Activated T-helper 17 cell treated with anti-CD3 and anti-CD28 coated beads, Interleukin-2, amount 50 U/mL, for 72 hours (primary cell): ENCODE measurements around the gene PDE4C. TPM values are rescaled to one million over a fixed set of nuclear protein-coding genes. Genes with fewer than 3 reads are reported as not detected.

ENCODE experiments used
- ATAC-seq: fragments of 150-1000 bp; cut with Tn5 transposase; replicated peaks from 2 replicates; pipeline ENCODE4 v1.10.0; 2021; ENCODE audit warnings: mild to moderate bottlenecking, moderate library complexity
- H3K27ac Mint-ChIP-seq: one replicate; pipeline ENCODE4 v1.8.0; 2022; ENCODE audit warnings: mixed read lengths
- H3K27me3 Mint-ChIP-seq: one replicate; pipeline ENCODE4 v1.8.0; 2022; ENCODE audit warnings: mixed read lengths
- H3K36me3 Mint-ChIP-seq: one replicate; pipeline ENCODE4 v1.8.0; 2022; ENCODE audit warnings: low read depth, mild to moderate bottlenecking, mixed read lengths
- H3K4me1 Mint-ChIP-seq: one replicate; pipeline ENCODE4 v1.8.0; 2022; ENCODE audit warnings: mixed read lengths
- H3K4me3 Mint-ChIP-seq: one replicate; pipeline ENCODE4 v1.8.0; 2022; ENCODE audit warnings: mild to moderate bottlenecking, mixed read lengths
- H3K9me3 Mint-ChIP-seq: one replicate; pipeline ENCODE4 v1.8.0; 2022; ENCODE audit warnings: mixed read lengths
- total RNA-seq, 2 donors: library from RNA; stranded (reverse); gene quantifications; one replicate each; pipeline ENCODE4 v1.2.3, GENCODE V29; 2022

PDE4C gene
- total RNA-seq, 2 donors from 2014 or later: 0.95 to 1.4 TPM

DNA sequence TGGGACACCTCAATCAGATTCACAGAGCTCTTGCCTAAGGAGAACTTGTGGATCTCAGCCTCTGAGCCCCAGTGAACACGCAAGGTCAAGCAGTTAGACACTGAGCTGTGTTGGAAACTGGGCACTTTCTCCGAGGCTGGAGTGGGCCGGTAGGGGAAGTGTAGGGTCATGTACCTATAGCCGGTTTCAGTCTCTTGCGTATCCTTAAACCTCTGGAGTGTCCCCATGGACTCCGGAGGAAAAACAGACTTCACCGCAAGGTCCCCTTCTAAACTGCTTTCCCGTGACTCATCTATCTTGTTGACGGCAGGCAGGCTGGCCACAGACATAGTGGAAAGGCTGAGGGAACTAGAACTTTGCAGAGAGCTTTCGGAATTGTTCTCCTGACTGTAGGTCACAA is 36.7 kb upstream of the PDE4C start:
- H3K9me3 Mint-ChIP-seq: no peaks in the 10 kb centered on the region
- H3K27ac Mint-ChIP-seq: no peak overlapping the region
- no peak for ATAC-seq
- H3K27me3 Mint-ChIP-seq: no peaks in the 10 kb centered on the region
- no peaks in the 10 kb centered on the region for H3K4me1 Mint-ChIP-seq
- no peaks in the 10 kb centered on the region for H3K36me3 Mint-ChIP-seq
- no peak overlapping the region for H3K4me3 Mint-ChIP-seq

DNA sequence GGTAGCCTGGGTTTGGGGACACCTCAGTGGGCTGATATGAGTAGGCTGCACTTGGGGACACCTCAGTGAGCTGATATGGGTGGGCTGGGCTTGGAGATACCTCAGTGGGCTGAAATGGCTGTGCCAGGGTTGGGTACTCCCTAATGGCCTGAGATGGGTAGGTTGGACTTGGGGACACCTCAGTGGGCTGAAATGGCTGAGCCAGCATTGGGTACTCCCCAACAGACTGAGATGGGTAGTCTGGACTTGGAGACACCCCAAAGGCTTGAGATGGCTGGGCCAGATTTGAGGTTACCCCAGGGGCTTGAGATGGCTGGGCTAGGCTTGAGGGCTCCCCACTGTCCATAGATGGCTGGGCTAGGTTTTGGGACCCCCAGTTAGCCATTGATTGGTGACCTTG is 35.9 kb upstream of the PDE4C start:
- no peak overlapping the region for H3K27ac Mint-ChIP-seq
- no peaks in the 10 kb centered on the region for H3K9me3 Mint-ChIP-seq
- ATAC-seq: no peak
- no peaks in the 10 kb centered on the region for H3K36me3 Mint-ChIP-seq
- H3K4me3 Mint-ChIP-seq: no peak overlapping the region
- H3K4me1 Mint-ChIP-seq: no peaks in the 10 kb centered on the region
- no peaks in the 10 kb centered on the region for H3K27me3 Mint-ChIP-seq

DNA sequence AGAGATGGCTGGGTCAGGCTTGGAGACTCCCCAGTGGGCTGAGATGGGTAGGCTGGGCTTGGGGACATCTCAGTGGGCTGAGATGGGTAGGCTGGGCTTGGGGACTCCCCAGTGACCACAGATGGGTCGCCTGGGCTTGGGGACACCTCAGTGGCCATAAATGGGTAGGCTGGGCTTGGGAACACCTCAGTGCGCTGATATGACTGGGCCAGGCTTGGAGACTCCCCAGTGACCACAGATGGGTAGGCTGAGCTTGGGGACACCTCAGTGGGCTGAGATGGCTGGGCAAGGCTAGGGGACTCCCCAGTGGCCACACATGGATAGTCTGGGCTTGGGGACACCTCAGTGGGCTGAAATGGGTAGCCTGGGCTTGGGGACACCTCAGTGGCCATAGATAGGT is 35.2 kb upstream of the PDE4C start:
- Mint-ChIP-seq H3K27me3 (no peaks in the 10 kb centered on the region), H3K4me3 (no peak overlapping the region), H3K4me1 (no peaks in the 10 kb centered on the region), H3K36me3 (no peaks in the 10 kb centered on the region), H3K27ac (no peak overlapping the region), H3K9me3 (no peaks in the 10 kb centered on the region)
- ATAC-seq: no peak

DNA sequence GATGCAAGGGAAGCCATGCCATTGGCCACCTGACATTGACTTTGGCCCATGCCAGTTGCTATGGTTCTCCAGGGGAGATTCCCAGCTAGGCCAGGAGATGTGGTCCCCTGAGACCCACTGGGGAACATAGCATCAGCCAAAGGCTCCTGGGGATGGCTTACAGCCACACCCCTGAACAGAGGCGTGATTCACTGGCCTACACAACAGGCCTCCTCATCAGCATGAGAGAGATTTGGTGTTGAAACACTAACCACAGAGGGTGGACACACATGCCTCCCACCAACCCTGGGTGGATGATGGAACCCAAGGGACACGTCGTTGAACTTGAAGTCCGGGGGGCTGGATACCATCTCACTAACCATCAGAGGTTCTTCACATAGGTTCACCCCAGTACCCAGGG is 33.7 kb upstream of the PDE4C start:
- H3K9me3 Mint-ChIP-seq: no peaks in the 10 kb centered on the region
- H3K27me3 Mint-ChIP-seq: no peaks in the 10 kb centered on the region
- no peak overlapping the region for H3K27ac Mint-ChIP-seq
- H3K4me3 Mint-ChIP-seq: no peak overlapping the region
- no peaks in the 10 kb centered on the region for H3K4me1 Mint-ChIP-seq
- no peaks in the 10 kb centered on the region for H3K36me3 Mint-ChIP-seq
- ATAC-seq: no peak

DNA sequence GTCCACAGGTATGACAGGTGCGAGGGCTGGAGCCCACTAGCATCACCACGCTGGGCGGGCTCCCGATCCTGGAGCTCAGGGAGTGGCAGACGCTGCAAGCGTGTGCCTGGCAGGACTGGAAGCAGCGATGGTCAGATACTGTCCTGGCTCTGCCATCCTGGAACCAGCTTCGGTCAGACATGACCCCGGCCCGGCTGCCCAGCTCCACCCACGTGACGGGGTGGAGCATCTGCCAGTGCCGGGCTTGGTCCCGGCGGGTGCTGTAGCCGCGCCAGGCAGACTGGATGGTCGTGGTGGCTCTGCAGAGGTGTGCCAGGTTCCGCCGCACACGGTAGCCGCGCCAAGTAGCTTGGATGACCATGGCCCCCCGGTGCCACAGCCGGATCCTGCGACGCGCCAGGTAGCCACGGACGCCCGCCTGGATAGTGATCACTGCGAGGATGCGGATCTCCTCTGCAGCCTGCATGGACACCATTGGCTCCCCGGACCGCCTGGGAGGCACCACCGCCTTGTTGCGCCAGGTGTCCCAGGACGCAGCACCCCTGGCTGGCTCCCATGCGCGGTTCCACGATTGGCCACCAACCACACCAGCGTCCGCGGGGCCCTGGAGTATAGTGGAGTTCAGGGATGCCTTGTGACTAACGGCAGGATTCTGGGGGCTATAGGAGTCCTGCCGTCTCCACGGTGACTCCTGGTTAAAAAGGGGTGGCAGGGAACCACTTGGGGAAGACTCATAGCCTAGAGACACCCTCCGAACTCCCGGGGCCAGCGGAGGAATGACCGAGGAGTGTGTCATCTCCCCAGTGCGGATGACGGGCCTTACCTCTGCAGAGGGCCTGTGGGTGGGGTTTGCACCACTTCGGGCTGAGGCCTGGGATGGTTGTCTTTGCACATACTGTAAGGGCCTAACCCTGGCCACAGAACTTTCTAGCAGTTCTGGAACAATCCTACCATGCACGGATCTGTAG is 31.5 kb upstream of the PDE4C start:
- Mint-ChIP-seq H3K27me3 (peaks cover 3% of the 10 kb centered on the region), H3K4me1 (no peaks in the 10 kb centered on the region), H3K27ac (no peak overlapping the region), H3K4me3 (no peak overlapping the region), H3K36me3 (no peaks in the 10 kb centered on the region), H3K9me3 (no peaks in the 10 kb centered on the region)
- no peak for ATAC-seq

DNA sequence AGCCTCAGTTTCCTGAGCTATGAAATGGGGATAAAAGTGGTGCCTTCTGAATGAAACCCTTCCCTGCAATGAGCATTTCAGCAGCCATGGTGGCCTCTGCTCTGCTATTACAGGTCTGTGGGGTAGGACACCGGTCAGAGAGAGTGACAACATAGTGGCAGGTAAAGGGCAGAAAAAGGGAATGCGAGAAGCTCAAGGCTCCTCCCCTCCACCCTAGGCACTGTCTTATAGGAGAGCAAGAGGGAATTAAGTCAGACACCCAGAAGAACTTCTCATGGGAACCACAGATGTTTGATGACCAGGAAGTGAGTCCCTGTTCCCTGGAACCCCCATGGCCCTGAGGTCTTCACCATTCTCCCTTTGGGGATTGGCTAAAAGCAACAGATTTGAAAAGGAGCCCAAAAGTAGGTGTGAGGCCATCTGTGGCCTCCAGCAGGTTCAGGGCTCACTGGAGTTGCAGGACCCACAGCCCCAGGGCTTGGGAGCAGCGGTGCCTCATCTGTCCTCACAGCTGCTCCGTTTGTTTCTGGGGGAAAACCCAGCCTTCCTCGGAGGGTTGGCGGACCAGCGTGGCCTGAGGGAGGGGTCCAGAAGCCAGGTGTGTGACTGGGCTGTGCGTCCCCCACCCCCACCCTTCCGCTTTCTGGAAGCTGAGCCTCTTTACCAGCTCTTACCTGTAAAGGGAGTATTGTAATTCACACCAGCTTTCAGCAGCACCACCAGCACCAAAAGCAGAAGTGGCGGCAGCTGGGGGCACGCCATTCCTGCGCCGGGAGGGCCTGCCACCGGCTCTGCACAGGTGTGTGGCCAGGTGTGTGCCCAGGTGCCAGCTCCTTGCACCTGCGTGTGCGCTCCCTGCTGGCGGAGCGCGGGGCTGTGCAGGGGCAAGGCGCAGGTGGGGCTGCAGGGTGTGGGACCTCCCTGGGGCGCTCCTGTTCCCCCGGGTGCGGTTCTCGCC is 28.6 kb upstream of the PDE4C start:
- no peaks in the 10 kb centered on the region for H3K9me3 Mint-ChIP-seq
- peaks cover 6% of the 10 kb centered on the region for H3K27me3 Mint-ChIP-seq
- no peak overlapping the region for H3K4me3 Mint-ChIP-seq
- no peaks in the 10 kb centered on the region for H3K4me1 Mint-ChIP-seq
- no peaks in the 10 kb centered on the region for H3K36me3 Mint-ChIP-seq
- no peak overlapping the region for H3K27ac Mint-ChIP-seq
- ATAC-seq: no peak

DNA sequence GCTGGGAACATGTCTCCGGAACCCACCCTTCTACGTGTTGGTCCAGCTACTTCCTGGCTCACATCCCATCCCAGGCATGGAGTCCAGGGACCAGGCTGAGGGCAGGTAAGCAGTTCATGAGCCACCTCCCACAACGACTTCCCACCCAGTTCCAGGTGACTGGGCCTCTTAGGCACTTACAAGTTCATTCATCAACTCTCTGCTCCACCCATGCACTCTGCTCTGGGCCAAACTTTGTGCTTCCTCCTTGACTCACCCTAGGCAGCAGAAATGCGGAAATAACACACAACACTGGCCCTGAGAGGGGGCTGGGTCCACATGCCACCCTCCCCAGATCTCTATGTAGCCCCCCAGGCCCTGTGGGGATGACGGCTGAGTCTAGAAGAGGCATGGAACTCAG is 27.5 kb upstream of the PDE4C start:
- H3K9me3 Mint-ChIP-seq: no peaks in the 10 kb centered on the region
- no peak for ATAC-seq
- H3K27ac Mint-ChIP-seq: no peak overlapping the region
- no peaks in the 10 kb centered on the region for H3K4me1 Mint-ChIP-seq
- H3K36me3 Mint-ChIP-seq: no peaks in the 10 kb centered on the region
- H3K4me3 Mint-ChIP-seq: no peak overlapping the region
- peaks cover 6% of the 10 kb centered on the region for H3K27me3 Mint-ChIP-seq

DNA sequence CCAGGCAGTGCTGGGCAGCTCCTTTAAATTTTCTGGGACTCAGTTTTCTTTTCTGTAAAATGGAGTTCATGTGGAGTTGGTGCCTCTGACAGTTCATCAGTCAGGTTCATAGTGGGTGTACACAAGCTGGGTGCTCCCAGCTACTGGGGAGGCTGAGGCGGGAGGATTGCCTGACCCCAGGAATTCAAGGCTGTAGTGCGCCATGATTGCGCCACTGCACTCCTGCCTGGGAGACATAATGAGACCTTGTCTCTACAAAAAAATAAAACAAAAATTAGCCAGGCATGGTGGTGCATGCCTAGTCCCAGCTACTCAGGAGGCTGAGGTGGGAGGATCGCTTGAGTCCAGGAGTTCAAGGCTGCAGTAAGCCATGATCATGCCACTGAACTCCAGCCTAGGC is 26.9 kb upstream of the PDE4C start:
- Mint-ChIP-seq H3K4me1 (no peaks in the 10 kb centered on the region), H3K27ac (no peak overlapping the region), H3K36me3 (no peaks in the 10 kb centered on the region), H3K9me3 (no peaks in the 10 kb centered on the region), H3K4me3 (no peak overlapping the region), H3K27me3 (peaks cover 6% of the 10 kb centered on the region)
- ATAC-seq: no peak

DNA sequence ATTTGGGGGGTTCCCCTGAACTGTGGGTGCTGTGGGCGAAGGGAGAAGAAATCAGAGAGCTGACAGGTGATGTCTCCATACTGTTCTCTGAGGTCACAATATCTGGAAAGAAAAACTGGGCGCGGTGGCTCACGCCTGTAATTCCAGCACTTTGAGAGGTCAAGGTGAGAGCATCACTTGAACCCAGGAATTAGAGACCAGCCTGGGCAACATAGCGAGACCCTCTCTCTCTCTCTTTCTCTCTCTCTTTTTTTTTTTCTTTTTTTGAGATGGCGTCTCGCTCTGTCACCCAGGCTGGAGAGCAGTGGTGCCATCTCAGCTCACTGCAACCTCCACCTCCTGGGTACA is 26.1 kb upstream of the PDE4C start:
- H3K9me3 Mint-ChIP-seq: no peaks in the 10 kb centered on the region
- peaks cover 6% of the 10 kb centered on the region for H3K27me3 Mint-ChIP-seq
- ATAC-seq: no peak
- H3K27ac Mint-ChIP-seq: no peak overlapping the region
- no peaks in the 10 kb centered on the region for H3K4me1 Mint-ChIP-seq
- H3K36me3 Mint-ChIP-seq: no peaks in the 10 kb centered on the region
- H3K4me3 Mint-ChIP-seq: no peak overlapping the region

DNA sequence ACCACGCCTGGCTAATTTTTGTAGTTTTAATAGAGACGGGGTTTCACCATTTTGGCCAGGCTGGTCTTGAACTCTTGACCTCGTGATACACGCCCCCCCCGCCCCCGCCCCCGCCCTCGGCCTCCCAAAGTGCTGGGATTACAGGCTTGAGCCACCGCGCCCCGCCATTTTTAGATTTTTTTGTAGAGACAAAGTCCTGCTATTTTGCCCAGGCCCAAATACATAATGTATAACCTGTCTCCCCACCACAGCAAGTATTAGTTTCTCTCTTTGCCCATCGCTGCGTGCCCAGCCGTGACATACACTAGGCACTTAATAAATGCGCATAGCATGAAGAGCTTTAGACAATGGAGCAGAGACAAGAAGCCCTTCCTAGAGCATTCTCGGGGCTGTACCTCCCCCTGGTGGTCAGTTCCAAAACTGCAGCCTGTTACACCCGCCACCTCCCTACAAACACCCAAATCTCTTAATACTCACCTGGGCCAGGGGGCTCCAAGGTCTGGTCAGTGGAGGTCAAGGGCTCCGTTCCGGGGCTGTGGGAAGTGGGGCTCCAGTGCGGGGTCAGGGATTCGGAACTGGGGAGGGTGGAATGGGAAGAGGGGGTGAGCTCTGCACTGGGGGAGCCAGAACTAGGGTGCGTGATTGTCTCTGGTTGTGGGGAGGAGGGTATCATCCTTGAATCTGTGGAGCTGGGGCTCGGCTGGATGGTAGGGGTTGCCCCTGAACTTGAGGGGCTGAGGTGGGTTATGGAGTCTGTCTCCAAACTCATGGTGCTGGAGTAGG is 25.5 kb upstream of the PDE4C start:
- peaks cover 6% of the 10 kb centered on the region for H3K27me3 Mint-ChIP-seq
- peak; percentile 91 for ATAC-seq
- no peaks in the 10 kb centered on the region for H3K9me3 Mint-ChIP-seq
- H3K4me1 Mint-ChIP-seq: no peaks in the 10 kb centered on the region
- H3K36me3 Mint-ChIP-seq: no peaks in the 10 kb centered on the region
- H3K27ac Mint-ChIP-seq: no peak overlapping the region
- no peak overlapping the region for H3K4me3 Mint-ChIP-seq

DNA sequence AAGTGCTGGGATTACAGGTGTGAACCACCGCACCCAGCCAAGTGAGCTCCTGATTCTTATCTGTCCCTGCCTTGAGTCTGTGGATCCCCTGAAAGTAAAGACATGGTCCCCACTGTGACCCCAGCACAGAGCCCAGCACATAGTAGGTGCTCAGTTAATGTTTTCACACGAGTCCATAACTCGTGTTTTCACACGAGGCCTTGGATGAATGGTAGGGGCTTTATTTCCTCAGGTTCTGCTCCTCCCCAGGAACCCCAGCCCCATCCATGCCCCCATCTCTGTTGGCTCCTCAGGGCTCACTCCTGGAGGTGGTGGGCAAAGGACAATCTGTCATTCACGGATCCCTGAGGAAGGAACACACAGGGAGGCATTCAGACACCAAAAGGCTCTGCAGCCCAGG is 23.6 kb upstream of the PDE4C start:
- peaks cover 6% of the 10 kb centered on the region for H3K27me3 Mint-ChIP-seq
- H3K36me3 Mint-ChIP-seq: no peaks in the 10 kb centered on the region
- ATAC-seq: no peak
- H3K4me1 Mint-ChIP-seq: no peaks in the 10 kb centered on the region
- no peak overlapping the region for H3K4me3 Mint-ChIP-seq
- no peaks in the 10 kb centered on the region for H3K9me3 Mint-ChIP-seq
- no peak overlapping the region for H3K27ac Mint-ChIP-seq

DNA sequence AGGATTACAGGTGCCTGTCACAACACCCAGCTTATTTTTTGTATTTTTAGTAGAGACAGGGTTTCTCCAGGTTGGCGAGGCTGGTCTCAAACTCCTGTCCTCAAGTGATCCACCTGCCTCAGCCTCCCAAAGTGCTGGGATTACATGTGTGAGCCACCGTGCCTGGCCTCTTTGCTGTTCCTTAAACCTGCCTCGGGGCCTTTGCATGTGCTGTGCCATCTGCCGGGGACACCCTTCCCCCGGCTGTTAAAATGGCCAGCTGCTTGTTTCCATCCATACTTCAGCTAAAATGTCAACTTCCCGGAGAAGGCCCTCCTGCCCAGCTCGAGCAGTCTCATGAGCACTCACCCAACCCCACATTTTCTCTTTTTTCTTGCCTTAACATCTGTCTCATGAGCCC is 19.1 kb upstream of the PDE4C start:
- Mint-ChIP-seq H3K27ac (no peak overlapping the region), H3K27me3 (no peaks in the 10 kb centered on the region), H3K4me3 (no peak overlapping the region), H3K9me3 (no peaks in the 10 kb centered on the region), H3K36me3 (no peaks in the 10 kb centered on the region), H3K4me1 (no peaks in the 10 kb centered on the region)
- ATAC-seq: no peak

DNA sequence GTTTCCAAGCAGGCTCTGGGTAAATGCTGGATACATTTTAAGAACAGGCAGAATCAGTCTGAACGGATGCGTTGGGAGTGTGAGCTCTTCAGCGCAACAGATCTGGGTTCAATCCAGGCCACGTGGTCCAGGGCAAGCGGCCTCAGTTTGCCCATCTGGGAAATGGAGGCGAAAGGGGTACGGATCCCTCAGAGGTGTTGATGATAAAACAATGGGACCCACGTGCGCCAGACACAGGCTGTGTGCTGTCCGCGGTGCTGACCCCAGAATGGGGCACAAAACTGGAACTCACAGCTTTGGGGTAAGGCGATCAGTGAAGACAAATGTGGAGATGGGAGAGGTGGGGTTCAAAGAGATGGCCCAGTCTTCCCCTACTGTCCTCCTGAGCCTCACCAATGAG is 13.1 kb upstream of the PDE4C start:
- Mint-ChIP-seq H3K36me3 (no peaks in the 10 kb centered on the region), H3K4me3 (no peak overlapping the region), H3K4me1 (no peaks in the 10 kb centered on the region), H3K27ac (no peak overlapping the region), H3K9me3 (no peaks in the 10 kb centered on the region), H3K27me3 (peaks cover 17% of the 10 kb centered on the region)
- ATAC-seq: no peak

DNA sequence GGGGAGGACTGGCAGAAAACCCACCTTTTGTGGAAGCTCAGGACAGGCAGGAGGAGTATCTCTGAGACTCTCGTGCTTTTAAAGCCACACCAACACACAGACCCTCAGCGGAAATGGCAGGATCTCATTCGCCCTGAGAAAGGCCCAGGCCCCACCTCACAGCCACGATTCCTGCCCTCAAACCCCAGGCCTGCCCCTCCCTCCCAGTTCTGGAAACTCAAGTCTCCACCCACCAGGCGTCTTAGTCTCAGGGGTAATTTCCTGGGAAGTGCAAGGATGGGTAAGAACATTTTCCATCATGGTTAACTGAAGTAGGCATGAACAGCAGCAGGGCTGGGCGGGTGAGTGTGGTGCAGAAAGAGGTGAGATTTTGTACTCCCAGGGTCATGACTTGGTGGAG is 8.0 kb upstream of the PDE4C start:
- Mint-ChIP-seq H3K27me3 (peaks cover 51% of the 10 kb centered on the region), H3K36me3 (no peaks in the 10 kb centered on the region), H3K4me3 (no peak overlapping the region), H3K9me3 (peaks cover 5% of the 10 kb centered on the region), H3K27ac (no peak overlapping the region), H3K4me1 (peaks cover 4% of the 10 kb centered on the region)
- ATAC-seq: no peak
